ENCODE results near the gene EVX1. TPM values are rescaled to one million over a fixed set of nuclear protein-coding genes. Genes with fewer than 3 reads are reported as not detected.
A peak's percentile ranks its signal among the peaks of the same experiment; 100 is the strongest.

EVX1 gene
- total RNA-seq, 1 experiment from 2014 or later = 0.33 TPM

DNA sequence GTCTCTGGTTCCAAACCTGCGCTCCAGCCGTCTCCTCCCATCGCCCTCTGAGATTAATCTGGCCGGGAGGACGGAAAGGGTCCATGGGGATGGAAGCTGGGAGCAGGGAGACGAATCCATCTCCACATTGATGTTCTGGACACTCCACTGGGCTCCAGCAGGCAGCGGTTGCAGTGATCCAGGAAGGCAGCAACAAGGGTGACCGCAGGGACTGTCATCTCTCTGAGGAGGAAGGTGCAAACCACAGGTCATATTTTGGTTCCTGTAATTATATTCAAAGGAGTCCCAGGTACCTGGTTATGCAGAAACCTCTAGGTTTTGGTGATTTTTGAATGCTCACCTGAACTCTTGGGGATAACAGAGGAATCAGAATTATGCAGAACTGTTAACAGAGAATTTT, 54.8 kb downstream of the EVX1 start:
- H3K9ac ChIP-seq (ENCODE audit: low read length) = no peak overlapping the region
- H2AFZ ChIP-seq (ENCODE audit: low read length) = 0 out of 2 replicates have a peak overlapping the region, but pooled peaks have one; percentile 6
- TF ChIP-seq EZH2 (IDR thresholded peaks at IDR 0.05; ENCODE audit: low read length, unreplicated experiment) (no peak), EZH2phosphoT487 (IDR thresholded peaks at IDR 0.05; ENCODE audit: borderline replicate concordance, low read length) (no peak)
- TF ChIP-seq, protein P1, sequence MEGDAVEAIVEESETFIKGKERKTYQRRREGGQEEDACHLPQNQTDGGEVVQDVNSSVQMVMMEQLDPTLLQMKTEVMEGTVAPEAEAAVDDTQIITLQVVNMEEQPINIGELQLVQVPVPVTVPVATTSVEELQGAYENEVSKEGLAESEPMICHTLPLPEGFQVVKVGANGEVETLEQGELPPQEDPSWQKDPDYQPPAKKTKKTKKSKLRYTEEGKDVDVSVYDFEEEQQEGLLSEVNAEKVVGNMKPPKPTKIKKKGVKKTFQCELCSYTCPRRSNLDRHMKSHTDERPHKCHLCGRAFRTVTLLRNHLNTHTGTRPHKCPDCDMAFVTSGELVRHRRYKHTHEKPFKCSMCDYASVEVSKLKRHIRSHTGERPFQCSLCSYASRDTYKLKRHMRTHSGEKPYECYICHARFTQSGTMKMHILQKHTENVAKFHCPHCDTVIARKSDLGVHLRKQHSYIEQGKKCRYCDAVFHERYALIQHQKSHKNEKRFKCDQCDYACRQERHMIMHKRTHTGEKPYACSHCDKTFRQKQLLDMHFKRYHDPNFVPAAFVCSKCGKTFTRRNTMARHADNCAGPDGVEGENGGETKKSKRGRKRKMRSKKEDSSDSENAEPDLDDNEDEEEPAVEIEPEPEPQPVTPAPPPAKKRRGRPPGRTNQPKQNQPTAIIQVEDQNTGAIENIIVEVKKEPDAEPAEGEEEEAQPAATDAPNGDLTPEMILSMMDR (conservative IDR thresholded peaks at IDR 0.05; ENCODE audit: low read depth, low read length) = no peak
- H3K27ac ChIP-seq (ENCODE audit: low read length) = no peak overlapping the region
- CTCF ChIA-PET = no interaction called here
- no peak for DNase-seq
- no peaks in the 10 kb centered on the region for H3K9me2 ChIP-seq (replicated peaks; ENCODE audit: low read length)
- no peaks in the 10 kb centered on the region for H4K20me1 ChIP-seq (ENCODE audit: low read length)
- POLR2A ChIA-PET (ENCODE audit: unreplicated experiment) = no interaction called here
- no peaks in the 10 kb centered on the region for H3K27me3 ChIP-seq (ENCODE audit: low read length)
- H3K36me3 ChIP-seq (ENCODE audit: low read depth, low read length) = no peaks in the 10 kb centered on the region
- H3K79me2 ChIP-seq (ENCODE audit: low read length) = no peaks in the 10 kb centered on the region
- no peak for ATAC-seq
- intact Hi-C loops (cut with micrococcal nuclease) = no loop called here
- no peaks in the 10 kb centered on the region for H3F3A ChIP-seq (ENCODE audit: low read length, unreplicated experiment)
- no TSS peak for BruUV-seq (replicated peaks)
- no peak overlapping the region for H3K4me2 ChIP-seq (ENCODE audit: low read length)
- H3K9me3 ChIP-seq (ENCODE audit: low read length) = no peaks in the 10 kb centered on the region
- H3K4me3 ChIP-seq (ENCODE audit: low read length) = no peak overlapping the region
- peaks cover 13% of the 10 kb centered on the region for H3K4me1 ChIP-seq (ENCODE audit: insufficient read depth, low read length)

Other genes starting within 250 kb of the EVX1 start
- 1.4 and 2.0 TPM in 2 replicates for gene HOXA1, start 146.8 kb upstream of the EVX1 start, total RNA-seq (2014; rRNA removed)
- 0.07 and 1.8 TPM in 2 replicates for gene HOXA2, start 140.1 kb upstream of the EVX1 start, total RNA-seq (2014; rRNA removed)
- gene HOXA4, start 112.0 kb upstream of the EVX1 start, total RNA-seq (2014; rRNA removed) = 2.3 and 5.1 TPM in 2 replicates
- gene HOXA5, start 99.1 kb upstream of the EVX1 start, total RNA-seq (2014; rRNA removed) = 7.0 and 7.5 TPM in 2 replicates
- 6.9 and 8.3 TPM in 2 replicates for gene HOXA6, start 95.0 kb upstream of the EVX1 start, total RNA-seq (2014; rRNA removed)
- gene HOXA3, start 90.2 kb upstream of the EVX1 start, total RNA-seq (2014; rRNA removed) = 4.5 and 13.8 TPM in 2 replicates
- 2.6 and 2.8 TPM in 2 replicates for gene HOXA7, start 86.1 kb upstream of the EVX1 start, total RNA-seq (2014; rRNA removed)
- gene HOXA9, start 77.3 kb upstream of the EVX1 start, total RNA-seq (2014; rRNA removed) = 69.0 and 85.3 TPM in 2 replicates
- gene HOXA10, start 68.5 kb upstream of the EVX1 start, total RNA-seq (2014; rRNA removed) = 36.0 and 46.1 TPM in 2 replicates
- gene HOXA11, start 57.6 kb upstream of the EVX1 start, total RNA-seq (2014; rRNA removed) = 26.6 and 31.4 TPM in 2 replicates
- gene HOXA13, start 42.7 kb upstream of the EVX1 start, total RNA-seq (2014; rRNA removed) = 12.1 and 14.9 TPM in 2 replicates

All from PC-3 (cell line).